Esophagus squamous epithelium (tissue), 4 donors: Measurements from ENCODE around the gene SARS2.

Source experiments
- POLR2A ChIP-seq, 4 donors: fragments of 450-650 bp; IDR thresholded peaks; one replicate each; pipeline ENCODE4 v1.6.1; 2017; ENCODE audit warnings: antibody characterized with exemption in 4 of 4, mild to moderate bottlenecking in 4 of 4, moderate library complexity in 3 of 4
- TF ChIP-seq, protein P1 (sequence below), 6 experiments: fragments of 450-650 bp in 4 of 6; fragments of 200-600 bp in 2 of 6; sonication (generic) in 2 of 6; IDR thresholded peaks; one replicate each; pipeline ENCODE4 v1.5.1; 2016 to 2019; ENCODE audit warnings: antibody characterized with exemption in 6 of 6, mild to moderate bottlenecking in 4 of 6, moderate library complexity in 4 of 6

DNA sequence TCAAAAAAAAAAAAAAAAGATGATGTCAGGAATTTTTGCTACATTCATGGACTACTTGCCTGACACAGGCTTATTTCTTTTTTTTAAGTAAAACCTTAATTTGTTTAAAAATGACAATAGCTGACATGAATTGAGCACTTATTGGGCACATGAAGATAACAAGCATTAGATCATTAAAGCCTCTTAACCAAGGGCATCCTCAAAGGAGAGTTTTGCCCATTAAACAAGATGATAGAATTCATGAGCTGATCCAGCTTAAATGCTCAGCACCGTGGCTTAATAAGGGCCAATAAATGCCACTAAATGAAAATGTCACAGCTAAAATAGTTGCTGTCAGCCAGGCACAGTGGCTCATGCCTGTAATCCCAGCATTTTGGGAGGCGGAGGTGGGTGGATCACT lies 25.7 kb upstream of the SARS2 start:
- TF ChIP-seq POLR2A (IDR thresholded peaks at IDR 0.05): no peak
- TF ChIP-seq, protein P1, sequence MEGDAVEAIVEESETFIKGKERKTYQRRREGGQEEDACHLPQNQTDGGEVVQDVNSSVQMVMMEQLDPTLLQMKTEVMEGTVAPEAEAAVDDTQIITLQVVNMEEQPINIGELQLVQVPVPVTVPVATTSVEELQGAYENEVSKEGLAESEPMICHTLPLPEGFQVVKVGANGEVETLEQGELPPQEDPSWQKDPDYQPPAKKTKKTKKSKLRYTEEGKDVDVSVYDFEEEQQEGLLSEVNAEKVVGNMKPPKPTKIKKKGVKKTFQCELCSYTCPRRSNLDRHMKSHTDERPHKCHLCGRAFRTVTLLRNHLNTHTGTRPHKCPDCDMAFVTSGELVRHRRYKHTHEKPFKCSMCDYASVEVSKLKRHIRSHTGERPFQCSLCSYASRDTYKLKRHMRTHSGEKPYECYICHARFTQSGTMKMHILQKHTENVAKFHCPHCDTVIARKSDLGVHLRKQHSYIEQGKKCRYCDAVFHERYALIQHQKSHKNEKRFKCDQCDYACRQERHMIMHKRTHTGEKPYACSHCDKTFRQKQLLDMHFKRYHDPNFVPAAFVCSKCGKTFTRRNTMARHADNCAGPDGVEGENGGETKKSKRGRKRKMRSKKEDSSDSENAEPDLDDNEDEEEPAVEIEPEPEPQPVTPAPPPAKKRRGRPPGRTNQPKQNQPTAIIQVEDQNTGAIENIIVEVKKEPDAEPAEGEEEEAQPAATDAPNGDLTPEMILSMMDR (IDR thresholded peaks at IDR 0.05): no peak
